K562 treated with DMSO at 1 percent for 48 hours (cell line): ENCODE data around the gene NUDT5. TPM values are rescaled to one million over a fixed set of nuclear protein-coding genes. Genes with fewer than 3 reads are reported as not detected.

ENCODE experiments used
- total RNA-seq: library from RNA; unstranded; fragments of 300-600 nt; gene quantifications from 2 replicates; pipeline ENCODE4 v1.2.3, GENCODE V29; 2022; ENCODE audit warnings: low replicate concordance; ENCODE audit errors: extremely low read depth

The NUDT5 gene
- total RNA-seq: not detected in 2 replicates

DNA sequence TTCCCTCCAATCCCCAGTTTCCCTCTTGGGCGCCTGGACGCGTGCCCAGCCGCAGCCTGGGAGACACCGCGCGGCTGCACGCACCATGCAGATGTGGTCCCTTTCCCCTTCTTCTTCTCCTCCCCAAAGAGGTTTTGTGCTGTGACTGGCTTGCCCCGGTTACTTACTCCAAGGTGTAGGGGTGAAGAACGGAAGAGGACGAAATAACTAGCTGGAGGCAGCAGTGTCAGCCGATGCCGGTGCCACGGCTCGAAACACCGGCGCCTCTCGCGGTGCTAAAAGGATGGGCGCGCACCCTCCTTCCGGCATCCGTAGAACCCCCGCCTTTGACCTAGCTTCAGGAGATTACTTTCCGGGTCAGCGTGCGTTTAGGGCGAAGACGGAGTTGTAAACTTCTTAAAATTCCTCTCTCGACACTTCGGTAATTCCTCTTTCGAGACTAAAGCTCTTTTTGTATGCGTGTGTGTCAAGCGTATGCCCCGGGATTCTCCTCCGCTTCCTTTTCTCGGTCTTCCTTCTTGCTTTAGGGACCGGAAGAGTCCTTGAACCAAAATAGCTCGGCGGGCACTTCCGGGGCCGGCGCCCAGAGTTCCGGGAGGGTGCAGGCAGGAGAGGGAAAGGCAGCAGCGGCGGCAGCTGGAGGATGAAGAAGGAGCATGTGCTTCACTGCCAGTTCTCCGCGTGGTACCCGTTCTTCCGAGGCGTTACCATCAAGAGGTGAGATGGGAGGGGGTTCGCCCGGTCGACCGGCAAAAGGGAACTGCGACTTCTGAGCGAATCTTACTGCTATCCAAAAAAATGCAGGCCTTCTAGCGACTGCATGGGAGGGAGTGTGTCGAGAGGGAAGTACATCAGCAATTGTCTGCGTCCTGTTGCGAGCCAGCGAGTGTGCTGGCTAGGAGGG, at the start of gene NUDT5, which contains the start of gene CDC123:
Gene NUDT5 (minus strand): TSS at position 289 of the 904 bp plus-strand sequence. CDS start 9,600 bp downstream, outside the sequence.
Gene CDC123 (plus strand): TSS at position 586 of the 904 bp plus-strand sequence. CDS start 58 bp downstream, at position 644.

DNA sequence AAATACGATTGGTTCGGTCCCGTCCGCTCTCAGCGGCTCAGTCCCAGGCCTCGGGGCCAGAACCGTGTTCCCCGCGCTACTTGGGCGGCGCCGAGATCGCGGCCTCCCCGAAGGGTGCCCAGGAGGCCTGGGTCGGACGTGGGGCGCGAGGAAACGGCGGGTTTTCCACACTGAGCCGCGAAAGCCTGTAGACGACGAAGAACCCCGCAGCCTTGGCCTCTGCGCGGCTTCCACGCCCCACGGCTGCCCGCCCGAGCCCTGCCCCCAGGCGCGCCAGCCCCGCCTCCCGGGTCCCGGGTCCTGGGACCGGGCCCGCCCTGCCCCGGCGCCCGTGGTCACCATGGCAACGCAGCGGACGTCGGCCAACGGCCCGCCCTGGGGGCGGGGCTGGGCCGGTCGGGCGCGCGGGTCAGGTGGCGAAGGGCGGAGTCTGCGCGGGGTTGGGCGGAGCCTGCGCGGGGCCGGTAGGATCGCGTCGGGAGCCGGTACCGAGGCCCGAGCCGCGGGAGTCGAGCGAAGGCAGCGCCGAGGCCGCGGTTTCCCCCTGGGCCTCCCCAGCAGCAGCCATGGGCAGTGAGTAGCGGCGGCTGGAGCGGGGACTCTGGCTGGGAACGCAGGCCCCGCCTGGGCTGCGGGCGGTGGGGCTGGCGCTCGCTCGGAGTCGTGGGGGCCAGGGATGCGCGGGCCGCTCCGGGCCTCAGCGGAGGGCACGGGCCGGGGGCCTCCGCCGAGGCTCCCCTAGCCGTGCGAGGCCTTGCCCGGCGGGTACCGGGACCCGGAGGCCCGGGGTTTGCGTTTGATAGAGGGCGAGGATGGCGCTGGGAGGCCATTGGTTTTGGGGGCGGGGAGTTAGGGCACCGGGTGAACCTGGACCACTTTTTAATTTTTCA, 66.2 kb downstream of the NUDT5 start, which contains the start of gene SEC61A2:
Gene SEC61A2 (plus strand): TSS at position 456 of the 890 bp plus-strand sequence. CDS start 111 bp downstream, at position 567.

Other genes starting within 250 kb of the NUDT5 start
- not detected in 2 replicates for gene UPF2, start 153.1 kb downstream of the NUDT5 start, total RNA-seq
- gene DHTKD1, start 126.9 kb downstream of the NUDT5 start, total RNA-seq: not detected in 2 replicates
- gene SEC61A2, start 66.2 kb downstream of the NUDT5 start, total RNA-seq: not detected in 2 replicates
- not detected in 2 replicates for gene CDC123, start 297 bp upstream of the NUDT5 start, total RNA-seq
- not detected in 2 replicates for gene CAMK1D, start 153.7 kb upstream of the NUDT5 start, total RNA-seq